Hepatocyte (in vitro differentiated cells): ENCODE results near the gene RNF13. TPM values are rescaled to one million over a fixed set of nuclear protein-coding genes. Genes with fewer than 3 reads are reported as not detected.

ENCODE experiments used
- DNase-seq: peaks from one replicate; pipeline ENCODE4 v3.0.0-alpha.2; 2016; ENCODE audit warnings: low spot score
- H2AFZ ChIP-seq: fragments of 200-600 bp; sonication (generic); 2 replicates; pipeline ENCODE4 v1.6.0; 2016; ENCODE audit warnings: antibody characterized with exemption, mild to moderate bottlenecking
- H3K27ac ChIP-seq: fragments of 200-600 bp; sonication (generic); 2 replicates; pipeline ENCODE4 v1.5.1; 2016; ENCODE audit warnings: mild to moderate bottlenecking
- H3K27me3 ChIP-seq: fragments of 200-600 bp; sonication (generic); 2 replicates; pipeline ENCODE4 v1.6.1; 2016
- H3K36me3 ChIP-seq: fragments of 200-600 bp; sonication (generic); replicated peaks from 2 replicates; pipeline ENCODE4 v1.5.1; 2016; ENCODE audit warnings: low read depth; ENCODE audit not compliant: insufficient read depth
- H3K4me1 ChIP-seq: fragments of 200-600 bp; sonication (generic); 2 replicates; pipeline ENCODE4 v1.5.1; 2016; ENCODE audit warnings: mild to moderate bottlenecking, moderate library complexity; ENCODE audit not compliant: insufficient read depth
- H3K4me2 ChIP-seq: fragments of 200-600 bp; sonication (generic); 2 replicates; pipeline ENCODE4 v1.6.0; 2016
- H3K4me3 ChIP-seq: fragments of 200-600 bp; sonication (generic); 2 replicates; pipeline ENCODE4 v1.5.1; 2016; ENCODE audit warnings: mild to moderate bottlenecking
- H3K79me2 ChIP-seq: fragments of 200-600 bp; sonication (generic); 2 replicates; pipeline ENCODE4 v1.6.0; 2017; ENCODE audit warnings: mild to moderate bottlenecking
- H3K9me2 ChIP-seq: fragments of 200-600 bp; sonication (generic); replicated peaks from 2 replicates; pipeline ENCODE4 v1.6.0; 2017; ENCODE audit warnings: mild to moderate bottlenecking; ENCODE audit not compliant: insufficient read depth
- H3K9me3 ChIP-seq: fragments of 200-600 bp; sonication (generic); 2 replicates; pipeline ENCODE4 v1.5.1; 2016; ENCODE audit warnings: low read depth, mild to moderate bottlenecking
- H4K20me1 ChIP-seq: fragments of 200-600 bp; sonication (generic); 2 replicates; pipeline ENCODE4 v1.6.0; 2016; ENCODE audit warnings: mild to moderate bottlenecking; ENCODE audit not compliant: insufficient read depth, poor library complexity, severe bottlenecking
- CTCF ChIP-seq: fragments of 200-600 bp; sonication (generic); IDR thresholded peaks from 2 replicates; pipeline ENCODE4 v1.5.1; 2016; ENCODE audit warnings: antibody characterized with exemption, mild to moderate bottlenecking; ENCODE audit not compliant: poor library complexity
- EZH2 ChIP-seq: fragments of 200-600 bp; sonication (generic); IDR thresholded peaks from 2 replicates; pipeline ENCODE4 v1.6.1; 2016; ENCODE audit warnings: antibody characterized with exemption, mild to moderate bottlenecking, borderline replicate concordance
- EZH2phosphoT487 ChIP-seq: fragments of 200-600 bp; sonication (generic); IDR thresholded peaks from one replicate; pipeline ENCODE4 v1.6.1; 2018; ENCODE audit warnings: antibody characterized with exemption, mild to moderate bottlenecking, low read depth, moderate library complexity; ENCODE audit not compliant: unreplicated experiment, severe bottlenecking
- WGBS: methylation state at CpG from one replicate; pipeline ENCODE4 v1.1.6; 2016; ENCODE audit warnings: low lambda C conversion rate; ENCODE audit errors: missing lambda C conversion rate; 5-methylcytosine and 5-hydroxymethylcytosine counted together
- polyA plus RNA-seq: library from polyadenylated mRNA; unstranded; fragments of >200 nt; fragmentation: Nextera tagmentation; extraction: Ambion mirVana; gene quantifications from 2 replicates; pipeline ENCODE4 v1.2.1, GENCODE V29; 2016
- total RNA-seq: library from RNA; depleted of rRNA; stranded (reverse); fragments of >200 nt; gene quantifications from 2 replicates; pipeline ENCODE4 v1.2.3, GENCODE V29; 2014

The RNF13 gene
- total and polyA plus RNA-seq, 2 experiments from 2014 or later = 66.1 to 81.0 TPM

GRCh38 chr3:149901770-149902169, 88.8 kb downstream of the RNF13 start:
- Histone ChIP-seq H3K27me3 (no peaks in the 10 kb centered on the region), H3K36me3 (no peaks in the 10 kb centered on the region)

GRCh38 chr3:149902498-149903139, 89.6 kb downstream of the RNF13 start:
- Histone ChIP-seq H3K9me3 (no peaks in the 10 kb centered on the region), H4K20me1 (no peaks in the 10 kb centered on the region), H3K36me3 (no peaks in the 10 kb centered on the region), H3K27me3 (no peaks in the 10 kb centered on the region), H3K4me2 (no peak overlapping the region), H3K4me3 (no peak overlapping the region), H3K27ac (no peak overlapping the region), H2AFZ (no peak overlapping the region), H3K4me1 (no peaks in the 10 kb centered on the region), H3K79me2 (no peaks in the 10 kb centered on the region), H3K9me2 (no peaks in the 10 kb centered on the region)
- 91% methylated on average over 3 of the region's 3 CpGs for WGBS
- TF ChIP-seq CTCF (no peak), EZH2 (no peak), EZH2phosphoT487 (no peak)
- DNase-seq = no peak

More at GRCh38 chr3:149901770-149902169, 88.8 kb downstream of the RNF13 start:
- H3K4me2 ChIP-seq = no peak overlapping the region
- TF ChIP-seq EZH2phosphoT487 (no peak), CTCF (no peak), EZH2 (no peak)
- no peak overlapping the region for H2AFZ ChIP-seq
- DNase-seq = no peak
- no peaks in the 10 kb centered on the region for H3K9me2 ChIP-seq
- H3K27ac ChIP-seq = no peak overlapping the region
- H3K9me3 ChIP-seq = no peaks in the 10 kb centered on the region
- H3K4me1 ChIP-seq = no peaks in the 10 kb centered on the region
- H3K4me3 ChIP-seq = no peak overlapping the region
- no peaks in the 10 kb centered on the region for H3K79me2 ChIP-seq
- no peaks in the 10 kb centered on the region for H4K20me1 ChIP-seq

DNA sequence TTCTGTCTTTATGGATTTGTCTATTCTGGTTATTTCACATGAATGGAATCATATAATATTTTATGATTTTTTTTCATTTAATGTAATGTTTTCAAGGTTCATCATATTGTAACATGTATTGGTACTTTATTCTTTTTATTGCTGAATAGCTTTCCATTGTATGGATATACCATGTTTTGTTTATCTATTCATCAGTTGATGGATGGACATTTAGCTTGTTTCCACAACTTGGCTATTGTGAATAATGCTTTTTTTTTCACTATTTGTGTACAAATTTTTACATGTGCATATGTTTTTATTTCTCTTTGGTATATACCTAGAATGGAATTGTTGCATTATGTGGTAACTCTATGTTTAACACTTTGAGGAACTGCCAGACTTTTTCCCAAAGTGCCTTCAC, 93.0 kb downstream of the RNF13 start:
- H3K9me2 ChIP-seq = no peaks in the 10 kb centered on the region
- H3K9me3 ChIP-seq = no peaks in the 10 kb centered on the region
- H3K4me2 ChIP-seq = no peak overlapping the region
- no peaks in the 10 kb centered on the region for H3K4me1 ChIP-seq
- H3K27me3 ChIP-seq = no peaks in the 10 kb centered on the region
- H3K79me2 ChIP-seq = no peaks in the 10 kb centered on the region
- no peak overlapping the region for H2AFZ ChIP-seq
- no peak overlapping the region for H3K4me3 ChIP-seq
- no peak for TF ChIP-seq EZH2
- no peak for TF ChIP-seq EZH2phosphoT487
- TF ChIP-seq CTCF = no peak
- no peak for DNase-seq
- H3K36me3 ChIP-seq = no peaks in the 10 kb centered on the region
- H4K20me1 ChIP-seq = no peaks in the 10 kb centered on the region
- H3K27ac ChIP-seq = no peak overlapping the region
